ENCODE data around the gene SESTD1.

Gene SESTD1

GRCh38 chr2:179184610-179185009, 80.0 kb downstream of the SESTD1 start:
- no peak for DNase-seq (ENCODE audit: low read depth)

- DNase-seq (ENCODE audit: low read depth): no peak
Measured at GRCh38 chr2:179181002-179181401, 83.6 kb downstream of the SESTD1 start.

- DNase-seq (ENCODE audit: low read depth): no peak
Measured at GRCh38 chr2:179180242-179180641, 84.4 kb downstream of the SESTD1 start.

GRCh38 chr2:179179719-179180118, 84.9 kb downstream of the SESTD1 start:
- no peak for DNase-seq (ENCODE audit: low read depth)

- no peak for DNase-seq (ENCODE audit: low read depth)
Measured at GRCh38 chr2:179177694-179178093, 86.9 kb downstream of the SESTD1 start.

- no peak for DNase-seq (ENCODE audit: low read depth)
Measured at GRCh38 chr2:179174240-179174639, 90.4 kb downstream of the SESTD1 start.

- no peak for DNase-seq (ENCODE audit: low read depth)
Measured at GRCh38 chr2:179172894-179173293, 91.7 kb downstream of the SESTD1 start.

- no peak for DNase-seq (ENCODE audit: low read depth)
Measured at GRCh38 chr2:179171371-179171770, 93.3 kb downstream of the SESTD1 start.

GRCh38 chr2:179170901-179171300, 93.7 kb downstream of the SESTD1 start:
- no peak for DNase-seq (ENCODE audit: low read depth)

GRCh38 chr2:179165356-179166000, 99.2 kb downstream of the SESTD1 start:
- no peak for DNase-seq (ENCODE audit: low read depth)

GRCh38 chr2:179141206-179141605, 123.4 kb downstream of the SESTD1 start:
- DNase-seq (ENCODE audit: low read depth): no peak

GRCh38 chr2:179140571-179140970, 124.1 kb downstream of the SESTD1 start:
- no peak for DNase-seq (ENCODE audit: low read depth)

GRCh38 chr2:179139506-179139905, 125.1 kb downstream of the SESTD1 start:
- no peak for DNase-seq (ENCODE audit: low read depth)

- no peak for DNase-seq (ENCODE audit: low read depth)
Measured at GRCh38 chr2:179137200-179137759, 127.4 kb downstream of the SESTD1 start.

- no peak for DNase-seq (ENCODE audit: low read depth)
Measured at GRCh38 chr2:179133016-179133415, 131.6 kb downstream of the SESTD1 start.

- DNase-seq (ENCODE audit: low read depth): no peak
Measured at GRCh38 chr2:179132076-179132475, 132.6 kb downstream of the SESTD1 start.

- DNase-seq (ENCODE audit: low read depth): no peak
Measured at GRCh38 chr2:179130560-179130959, 134.1 kb downstream of the SESTD1 start.

GRCh38 chr2:179129574-179130238, 134.9 kb downstream of the SESTD1 start:
- no peak for DNase-seq (ENCODE audit: low read depth)

GRCh38 chr2:179125404-179125803, 139.2 kb downstream of the SESTD1 start:
- DNase-seq (ENCODE audit: low read depth): no peak

GRCh38 chr2:179124282-179124681, 140.3 kb downstream of the SESTD1 start:
- DNase-seq (ENCODE audit: low read depth): no peak

- DNase-seq (ENCODE audit: low read depth): no peak
Measured at GRCh38 chr2:179123272-179123662, 141.4 kb downstream of the SESTD1 start.

- DNase-seq (ENCODE audit: low read depth): no peak
Measured at GRCh38 chr2:179107737-179108136, 156.9 kb downstream of the SESTD1 start.

- DNase-seq (ENCODE audit: low read depth): no peak
Measured at GRCh38 chr2:179106676-179107428, 157.8 kb downstream of the SESTD1 start.
